ENCODE measurements around the gene DHX9.

DHX9 gene

GRCh38 chr1:182842265-182842664 is 3.1 kb downstream of the DHX9 start:
- DNase-seq = no peak

- DNase-seq = no peak
Observed at GRCh38 chr1:182845379-182845778, 6.2 kb downstream of the DHX9 start.

- DNase-seq = no peak
Observed at GRCh38 chr1:182845894-182846293, 6.7 kb downstream of the DHX9 start.

GRCh38 chr1:182847105-182847504 is 8.0 kb downstream of the DHX9 start:
- no peak for DNase-seq

- no peak for DNase-seq
Observed at GRCh38 chr1:182848736-182849135, 9.6 kb downstream of the DHX9 start.

- DNase-seq = no peak
Observed at GRCh38 chr1:182850319-182850718, 11.2 kb downstream of the DHX9 start.

GRCh38 chr1:182851825-182852224 is 12.7 kb downstream of the DHX9 start:
- DNase-seq = no peak

- DNase-seq = no peak
Observed at GRCh38 chr1:182855911-182856310, 16.8 kb downstream of the DHX9 start.

GRCh38 chr1:182857212-182857611 is 18.1 kb downstream of the DHX9 start:
- no peak for DNase-seq

GRCh38 chr1:182860658-182861057 is 21.5 kb downstream of the DHX9 start:
- no peak for DNase-seq

GRCh38 chr1:182861994-182862393 is 22.8 kb downstream of the DHX9 start:
- DNase-seq = no peak

GRCh38 chr1:182862827-182863226 is 23.7 kb downstream of the DHX9 start:
- DNase-seq = no peak

- no peak for DNase-seq
Observed at GRCh38 chr1:182863940-182864339, 24.8 kb downstream of the DHX9 start.

- no peak for DNase-seq
Observed at GRCh38 chr1:182867861-182868260, 28.7 kb downstream of the DHX9 start.

- no peak for DNase-seq
Observed at GRCh38 chr1:182869241-182869666, 30.1 kb downstream of the DHX9 start.

GRCh38 chr1:182872881-182873280 is 33.7 kb downstream of the DHX9 start:
- DNase-seq = no peak

GRCh38 chr1:182875889-182876288 is 36.7 kb downstream of the DHX9 start:
- DNase-seq = no peak

- DNase-seq = no peak
Observed at GRCh38 chr1:182877331-182877730, 38.2 kb downstream of the DHX9 start.

GRCh38 chr1:182877842-182878241 is 38.7 kb downstream of the DHX9 start:
- no peak for DNase-seq

GRCh38 chr1:182884872-182885271 is 45.7 kb downstream of the DHX9 start:
- no peak for DNase-seq

- no peak for DNase-seq
Observed at GRCh38 chr1:182885591-182885990, 46.4 kb downstream of the DHX9 start.

GRCh38 chr1:182886985-182887384 is 47.8 kb downstream of the DHX9 start:
- DNase-seq = no peak

- no peak for DNase-seq
Observed at GRCh38 chr1:182888736-182889531, 49.8 kb downstream of the DHX9 start.

- no peak for DNase-seq
Observed at GRCh38 chr1:182889997-182890396, 50.9 kb downstream of the DHX9 start.

Measured in NCI-H774 (cell line).